ENCODE data around the gene NPHP4. TPM values are rescaled to one million over a fixed set of nuclear protein-coding genes. Genes with fewer than 3 reads are reported as not detected.

Gene NPHP4
- total RNA-seq, 1 experiment from 2014 or later = 18.8 TPM

DNA sequence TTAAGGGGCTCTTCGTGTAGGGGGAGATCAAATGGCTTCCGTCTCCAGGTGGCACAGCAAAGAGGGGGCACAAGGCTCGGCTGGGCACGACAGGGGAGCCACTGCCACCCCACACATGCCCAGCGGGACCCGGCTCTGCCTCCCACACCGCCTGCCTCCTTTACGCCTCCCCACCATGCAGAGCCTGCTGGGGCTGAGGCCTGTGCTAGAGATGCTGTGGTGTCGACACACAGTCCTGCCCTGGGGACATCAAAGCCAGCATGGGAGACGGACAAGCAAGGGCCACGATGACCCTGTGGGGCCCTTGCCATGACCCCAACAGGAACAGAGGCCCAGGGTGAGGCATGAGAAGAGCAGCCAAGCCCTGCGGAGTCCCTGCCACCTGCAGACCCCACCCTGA is 102.8 kb downstream of the NPHP4 start:
- Histone ChIP-seq H3K79me2 (ENCODE audit: low read length) (no peaks in the 10 kb centered on the region), H3K27me3 (ENCODE audit: low read length) (no peaks in the 10 kb centered on the region), H2AFZ (ENCODE audit: low read length) (no peak overlapping the region), H3K9me3 (ENCODE audit: low read length) (no peaks in the 10 kb centered on the region), H3K4me1 (ENCODE audit: insufficient read depth, low read length) (no peaks in the 10 kb centered on the region), H3F3A (ENCODE audit: low read length, unreplicated experiment) (no peaks in the 10 kb centered on the region), H3K9me2 (replicated peaks; ENCODE audit: low read length) (no peaks in the 10 kb centered on the region), H3K9ac (ENCODE audit: low read length) (no peak overlapping the region), H3K27ac (ENCODE audit: low read length) (no peak overlapping the region), H3K4me3 (ENCODE audit: low read length) (no peak overlapping the region), H4K20me1 (ENCODE audit: low read length) (no peaks in the 10 kb centered on the region), H3K4me2 (ENCODE audit: low read length) (no peak overlapping the region), H3K36me3 (ENCODE audit: low read depth, low read length) (no peaks in the 10 kb centered on the region; the same call in 1 of the 2 replicates)
- BruUV-seq (replicated peaks) = no TSS peak
- DNase-seq (no peak), ATAC-seq (no peak)
- intact Hi-C loops (cut with micrococcal nuclease) = no loop called here
- TF ChIP-seq EZH2 (IDR thresholded peaks at IDR 0.05; ENCODE audit: low read length, unreplicated experiment) (no peak), EZH2phosphoT487 (IDR thresholded peaks at IDR 0.05; ENCODE audit: borderline replicate concordance, low read length) (no peak)
- TF ChIP-seq, protein P1, sequence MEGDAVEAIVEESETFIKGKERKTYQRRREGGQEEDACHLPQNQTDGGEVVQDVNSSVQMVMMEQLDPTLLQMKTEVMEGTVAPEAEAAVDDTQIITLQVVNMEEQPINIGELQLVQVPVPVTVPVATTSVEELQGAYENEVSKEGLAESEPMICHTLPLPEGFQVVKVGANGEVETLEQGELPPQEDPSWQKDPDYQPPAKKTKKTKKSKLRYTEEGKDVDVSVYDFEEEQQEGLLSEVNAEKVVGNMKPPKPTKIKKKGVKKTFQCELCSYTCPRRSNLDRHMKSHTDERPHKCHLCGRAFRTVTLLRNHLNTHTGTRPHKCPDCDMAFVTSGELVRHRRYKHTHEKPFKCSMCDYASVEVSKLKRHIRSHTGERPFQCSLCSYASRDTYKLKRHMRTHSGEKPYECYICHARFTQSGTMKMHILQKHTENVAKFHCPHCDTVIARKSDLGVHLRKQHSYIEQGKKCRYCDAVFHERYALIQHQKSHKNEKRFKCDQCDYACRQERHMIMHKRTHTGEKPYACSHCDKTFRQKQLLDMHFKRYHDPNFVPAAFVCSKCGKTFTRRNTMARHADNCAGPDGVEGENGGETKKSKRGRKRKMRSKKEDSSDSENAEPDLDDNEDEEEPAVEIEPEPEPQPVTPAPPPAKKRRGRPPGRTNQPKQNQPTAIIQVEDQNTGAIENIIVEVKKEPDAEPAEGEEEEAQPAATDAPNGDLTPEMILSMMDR (conservative IDR thresholded peaks at IDR 0.05; ENCODE audit: low read depth, low read length) = no peak
- ChIA-PET POLR2A (ENCODE audit: unreplicated experiment) (no interaction called here), CTCF (no interaction called here)

DNA sequence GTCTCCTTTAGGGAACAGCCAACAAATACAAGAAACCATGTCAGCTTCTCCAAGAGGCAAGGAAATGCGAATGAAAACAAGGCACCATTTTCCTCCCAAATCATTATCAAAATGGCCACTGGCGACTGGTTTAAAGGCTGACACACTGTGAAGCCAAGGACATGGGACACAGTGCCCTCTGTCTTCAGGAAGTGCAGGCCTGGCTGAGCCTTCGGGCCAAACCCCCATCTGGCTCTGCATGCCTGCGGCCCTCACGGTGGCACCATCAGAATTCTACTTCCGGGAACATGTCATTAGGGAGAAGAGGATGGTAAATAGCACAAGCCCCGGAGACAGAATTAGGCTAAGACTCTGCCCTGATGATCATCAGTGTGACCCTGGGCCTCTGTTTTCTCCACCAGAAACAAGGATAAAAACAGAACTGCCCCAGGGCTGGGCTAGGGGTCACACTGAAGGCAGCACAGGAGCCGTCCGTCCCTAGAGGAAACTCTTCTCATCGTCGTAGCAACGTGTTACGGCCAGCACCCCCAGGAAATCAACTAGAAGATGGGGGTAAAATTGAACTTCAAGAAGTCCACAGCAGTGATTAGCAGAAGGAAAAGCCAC is 103.5 kb downstream of the NPHP4 start:
- ATAC-seq = no peak
- no TSS peak for BruUV-seq (replicated peaks)

DNA sequence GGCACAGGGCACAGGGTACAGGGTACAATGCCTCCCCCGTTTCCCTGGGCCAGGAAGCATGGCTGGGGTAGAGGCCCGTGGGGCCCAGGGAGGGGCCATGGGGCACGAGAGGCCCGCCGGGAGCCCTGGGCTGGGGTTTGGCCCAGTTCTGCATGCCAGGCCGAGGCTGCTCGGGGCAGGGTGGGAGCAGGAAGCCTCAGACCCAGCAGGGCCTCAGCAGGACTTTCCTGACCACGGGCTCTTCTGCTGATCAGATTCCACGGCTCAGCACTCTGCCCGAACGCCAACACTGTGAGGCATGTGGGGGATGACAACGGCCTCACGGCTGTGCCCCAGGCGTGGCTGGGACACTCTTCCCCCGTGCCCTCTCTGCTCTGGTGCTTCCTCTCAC is 104.3 kb downstream of the NPHP4 start:
- Histone ChIP-seq H4K20me1 (ENCODE audit: low read length) (no peaks in the 10 kb centered on the region), H3K79me2 (ENCODE audit: low read length) (no peaks in the 10 kb centered on the region), H2AFZ (ENCODE audit: low read length) (no peak overlapping the region), H3F3A (ENCODE audit: low read length, unreplicated experiment) (no peaks in the 10 kb centered on the region), H3K36me3 (ENCODE audit: low read depth, low read length) (no peaks in the 10 kb centered on the region; the same call in 1 of the 2 replicates), H3K9me3 (ENCODE audit: low read length) (no peaks in the 10 kb centered on the region), H3K27ac (ENCODE audit: low read length) (no peak overlapping the region), H3K9ac (ENCODE audit: low read length) (no peak overlapping the region), H3K4me2 (ENCODE audit: low read length) (no peak overlapping the region), H3K27me3 (ENCODE audit: low read length) (no peaks in the 10 kb centered on the region), H3K4me1 (ENCODE audit: insufficient read depth, low read length) (no peaks in the 10 kb centered on the region), H3K9me2 (replicated peaks; ENCODE audit: low read length) (no peaks in the 10 kb centered on the region), H3K4me3 (ENCODE audit: low read length) (no peak overlapping the region)
- CTCF ChIA-PET = no interaction called here
- ATAC-seq (no peak), DNase-seq (no peak)
- intact Hi-C loops (cut with micrococcal nuclease) = no loop called here
- POLR2A ChIA-PET (ENCODE audit: unreplicated experiment) = no interaction called here
- TF ChIP-seq, protein P1 (conservative IDR thresholded peaks at IDR 0.05; ENCODE audit: low read depth, low read length) = no peak
- no peak for TF ChIP-seq EZH2phosphoT487 (IDR thresholded peaks at IDR 0.05; ENCODE audit: borderline replicate concordance, low read length)
- TF ChIP-seq EZH2 (IDR thresholded peaks at IDR 0.05; ENCODE audit: low read length, unreplicated experiment) = no peak
- no TSS peak for BruUV-seq (replicated peaks)

More for the DNA sequence above, 103.5 kb downstream of the NPHP4 start:
- intact Hi-C loops (cut with micrococcal nuclease) = no loop called here
- Histone ChIP-seq H3K4me1 (ENCODE audit: insufficient read depth, low read length) (no peaks in the 10 kb centered on the region), H3K36me3 (ENCODE audit: low read depth, low read length) (no peaks in the 10 kb centered on the region; the same call in 1 of the 2 replicates), H3K9ac (ENCODE audit: low read length) (no peak overlapping the region), H3K79me2 (ENCODE audit: low read length) (no peaks in the 10 kb centered on the region), H3K4me3 (ENCODE audit: low read length) (no peak overlapping the region), H3K9me2 (replicated peaks; ENCODE audit: low read length) (no peaks in the 10 kb centered on the region), H3F3A (ENCODE audit: low read length, unreplicated experiment) (no peaks in the 10 kb centered on the region), H3K4me2 (ENCODE audit: low read length) (no peak overlapping the region), H2AFZ (ENCODE audit: low read length) (no peak overlapping the region), H3K9me3 (ENCODE audit: low read length) (no peaks in the 10 kb centered on the region), H4K20me1 (ENCODE audit: low read length) (no peaks in the 10 kb centered on the region), H3K27ac (ENCODE audit: low read length) (no peak overlapping the region), H3K27me3 (ENCODE audit: low read length) (no peaks in the 10 kb centered on the region)
- DNase-seq = no peak
- CTCF ChIA-PET = no interaction called here
- POLR2A ChIA-PET (ENCODE audit: unreplicated experiment) = no interaction called here
- no peak for TF ChIP-seq EZH2phosphoT487 (IDR thresholded peaks at IDR 0.05; ENCODE audit: borderline replicate concordance, low read length)
- no peak for TF ChIP-seq EZH2 (IDR thresholded peaks at IDR 0.05; ENCODE audit: low read length, unreplicated experiment)
- TF ChIP-seq, protein P1 (conservative IDR thresholded peaks at IDR 0.05; ENCODE audit: low read depth, low read length) = no peak
